Keratinocyte (primary cell): Measurements from ENCODE around the gene EIF3A. TPM values are rescaled to one million over a fixed set of nuclear protein-coding genes. Genes with fewer than 3 reads are reported as not detected.

ENCODE experiments used
- DNase-seq: peaks from one replicate; pipeline ENCODE4 v3.0.0-alpha.2; 2011; ENCODE audit warnings: low read depth, missing footprints, low spot score
- FAIRE-seq: peaks from 2 replicates; lab custom pipeline; 2011; peaks lifted over from hg19 to GRCh38; lab: Jason Lieb, UNC
- H2AFZ ChIP-seq: 2 replicates; pipeline ENCODE4 v1.6.0; 2012; ENCODE audit warnings: low read length, control low read depth, inconsistent platforms; ENCODE audit not compliant: control insufficient read depth
- H3K27ac ChIP-seq: 2 replicates; pipeline ENCODE4 v1.5.1; 2011; ENCODE audit warnings: low read length; ENCODE audit not compliant: control insufficient read depth, insufficient read depth
- H3K27me3 ChIP-seq: 3 replicates; pipeline ENCODE4 v1.6.0; 2011; ENCODE audit warnings: low read length; ENCODE audit not compliant: control insufficient read depth, insufficient read depth; ENCODE audit errors: extremely low read depth
- H3K36me3 ChIP-seq, 2 experiments: 2 replicates in 1 of 2; 3 replicates in 1 of 2; pipeline ENCODE4 v1.5.1; 2011; ENCODE audit warnings: low read length in 2 of 2, mild to moderate bottlenecking in 1 of 2; ENCODE audit not compliant: control insufficient read depth in 2 of 2, insufficient read depth in 2 of 2; ENCODE audit errors: extremely low read depth in 1 of 2
- H3K4me1 ChIP-seq: 3 replicates; pipeline ENCODE4 v1.5.1; 2011; ENCODE audit warnings: low read length; ENCODE audit not compliant: control insufficient read depth, insufficient read depth; ENCODE audit errors: extremely low read depth
- H3K4me2 ChIP-seq: 3 replicates; pipeline ENCODE4 v1.6.0; 2011; ENCODE audit warnings: low read depth, low read length; ENCODE audit not compliant: control insufficient read depth, insufficient read depth; ENCODE audit errors: extremely low read depth
- H3K4me3 ChIP-seq, 3 experiments: fragments of 200-600 bp in 1 of 3; sonication (generic) in 1 of 3; 2 replicates in 2 of 3; 3 replicates in 1 of 3; pipeline ENCODE4 v1.5.1; 2011 to 2016; ENCODE audit warnings: low read length in 3 of 3, mild to moderate bottlenecking in 3 of 3, control low read depth in 2 of 3, inconsistent platforms in 1 of 3, low read depth in 1 of 3, mixed read lengths in 1 of 3, mixed run types in 1 of 3, moderate library complexity in 1 of 3; ENCODE audit not compliant: control insufficient read depth in 2 of 3, insufficient read depth in 2 of 3; ENCODE audit errors: extremely low read depth in 1 of 3
- H3K79me2 ChIP-seq: 2 replicates; pipeline ENCODE4 v1.6.0; 2012; ENCODE audit warnings: low read length; ENCODE audit not compliant: control insufficient read depth, insufficient read depth
- H3K9ac ChIP-seq: 3 replicates; pipeline ENCODE4 v1.6.0; 2011; ENCODE audit warnings: low read length; ENCODE audit not compliant: control insufficient read depth, insufficient read depth; ENCODE audit errors: extremely low read depth
- H3K9me1 ChIP-seq: 3 replicates; pipeline ENCODE4 v1.6.0; 2011; ENCODE audit warnings: low read length; ENCODE audit not compliant: control insufficient read depth, insufficient read depth; ENCODE audit errors: extremely low read depth
- H3K9me3 ChIP-seq: 2 replicates; pipeline ENCODE4 v1.5.1; 2012; ENCODE audit warnings: low read depth, low read length; ENCODE audit not compliant: control insufficient read depth
- H4K20me1 ChIP-seq: 3 replicates; pipeline ENCODE4 v1.6.0; 2011; ENCODE audit warnings: low read length; ENCODE audit not compliant: control insufficient read depth, insufficient read depth; ENCODE audit errors: extremely low read depth
- CTCF ChIP-seq, 3 experiments: IDR thresholded peaks in 1 of 3; conservative IDR thresholded peaks in 1 of 3; optimal IDR thresholded peaks in 1 of 3; 2 replicates in 2 of 3; 3 replicates in 1 of 3; pipeline versions ENCODE3 to v1.5.1; 2011; ENCODE audit warnings: low read length in 3 of 3, mild to moderate bottlenecking in 3 of 3, moderate library complexity in 2 of 3, control low read depth in 1 of 3, inconsistent platforms in 1 of 3; ENCODE audit not compliant: insufficient read depth in 2 of 3; ENCODE audit errors: extremely low read depth in 1 of 3
- EZH2 ChIP-seq: IDR thresholded peaks from one replicate; pipeline ENCODE4 v1.6.1; 2012; ENCODE audit warnings: inconsistent platforms, mild to moderate bottlenecking, low read length, moderate library complexity
- dilution Hi-C: fragments of 300-500 bp; cut with MboI; formaldehyde crosslinking; loops from one replicate; pipeline ENCODE4 v1.7.0; 2020; ENCODE audit warnings: low sequenced_read_pairs; ENCODE audit not compliant: extremely low pct_ligation_motif_present
- polyA plus RNA-seq, 5 experiments: library from polyadenylated mRNA; depleted of rRNA in 3 of 5; stranded (reverse) in 3 of 5; stranded (forward) in 1 of 5; unstranded in 1 of 5; fragments of >200 nt; gene quantifications; 1 replicate in 1 of 5; 2 replicates in 3 of 5; 3 replicates in 1 of 5; pipeline versions ENCODE4 v1.2.1 to v1.2.3, GENCODE V29; 2011 to 2012; ENCODE audit warnings: missing spikeins in 2 of 5, low read depth in 1 of 5, low replicate concordance in 1 of 5

The EIF3A gene
- polyA plus RNA-seq, 1 donor (not counting 4 experiments of a cell fraction or from before 2014, with no cell fraction given) = 84.4 TPM

- H3K27me3 ChIP-seq = no peaks in the 10 kb centered on the region
- H3K4me3 ChIP-seq = peak overlapping the region; percentile 6 to 33 (median 29)
- no peak overlapping the region for H3K27ac ChIP-seq
- dilution Hi-C loops = no loop called here
- FAIRE-seq (no peak), DNase-seq (no peak)
- no peaks in the 10 kb centered on the region for H3K9me1 ChIP-seq
- H3K4me1 ChIP-seq = peaks cover 7% of the 10 kb centered on the region
- no peak overlapping the region for H2AFZ ChIP-seq
- H3K79me2 ChIP-seq = no peaks in the 10 kb centered on the region
- peak in 1 of 3 experiments; percentile 28 for TF ChIP-seq CTCF (optimal IDR thresholded peaks at IDR 0.05 in 1 of 3, IDR thresholded peaks at IDR 0.05 in 1 of 3, conservative IDR thresholded peaks at IDR 0.05 in 1 of 3; ENCODE audit: extremely low read depth in 1 of 3, insufficient read depth in 2 of 3, low read length in 3 of 3)
- TF ChIP-seq EZH2 = no peak
- no peaks in the 10 kb centered on the region for H4K20me1 ChIP-seq
- H3K4me2 ChIP-seq = peak overlapping the region; percentile 77
- H3K36me3 ChIP-seq = peaks cover 11 to 12% of the 10 kb centered on the region in 2 experiments
- H3K9ac ChIP-seq = peak overlapping the region; percentile 5
- H3K9me3 ChIP-seq = no peaks in the 10 kb centered on the region
Measured at GRCh38 chr10:119030421-119031250, 50.0 kb downstream of the EIF3A start.

GRCh38 chr10:119029613-119030420, 50.8 kb downstream of the EIF3A start, which contains the start of gene NANOS1:
TSS of gene NANOS1 (plus strand) at chr10:119029714. CDS start at chr10:119029802, 88 bp downstream.
- Histone ChIP-seq H3K27me3 (no peaks in the 10 kb centered on the region), H3K9me3 (no peaks in the 10 kb centered on the region), H3K4me2 (peak within 1 kb of the TSS; percentile 77), H4K20me1 (no peaks in the 10 kb centered on the region), H3K27ac (no peak within 1 kb of the TSS), H3K4me3 (peak within 1 kb of the TSS; percentile 29 to 50 (median 33)), H3K4me1 (peaks cover 12% of the 10 kb centered on the region), H2AFZ (no peak within 1 kb of the TSS), H3K79me2 (no peaks in the 10 kb centered on the region), H3K9me1 (no peaks in the 10 kb centered on the region), H3K36me3 (peaks cover 11% of the 10 kb centered on the region in 2 experiments), H3K9ac (peak within 1 kb of the TSS; percentile 6)
- TF ChIP-seq CTCF (optimal IDR thresholded peaks at IDR 0.05 in 1 of 3, IDR thresholded peaks at IDR 0.05 in 1 of 3, conservative IDR thresholded peaks at IDR 0.05 in 1 of 3; ENCODE audit: extremely low read depth in 1 of 3, insufficient read depth in 2 of 3, low read length in 3 of 3) = no peak
- TF ChIP-seq EZH2 = no peak
- DNase-seq (no peak), FAIRE-seq (no peak)
- dilution Hi-C loops = no loop called here
